MM.1S (cell line): ENCODE results near the gene PIGU.

Experiments
- DNase-seq: peaks from one replicate; pipeline ENCODE4 v3.0.0-alpha.2; 2015
- H2AFZ ChIP-seq: fragments of 300-600 bp; sonication (generic); 2 replicates; pipeline ENCODE4 v1.6.0; 2016; ENCODE audit warnings: antibody characterized with exemption, low read length
- H3F3A ChIP-seq: fragments of 300-600 bp; sonication (generic); 2 replicates; pipeline ENCODE4 v1.6.1; 2016; ENCODE audit warnings: mild to moderate bottlenecking, antibody characterized with exemption, low read length, moderate library complexity, mixed read lengths; ENCODE audit not compliant: insufficient read depth
- H3K27ac ChIP-seq: fragments of 300-600 bp; sonication (generic); 2 replicates; pipeline ENCODE4 v1.5.1; 2016; ENCODE audit warnings: mild to moderate bottlenecking, low read length
- H3K27me3 ChIP-seq: fragments of 300-600 bp; sonication (generic); replicated peaks from 2 replicates; pipeline ENCODE4 v1.6.0; 2016; ENCODE audit warnings: low read length; ENCODE audit not compliant: insufficient read depth
- H3K36me3 ChIP-seq: fragments of 300-600 bp; sonication (generic); replicated peaks from 2 replicates; pipeline ENCODE4 v1.6.1; 2016; ENCODE audit warnings: mild to moderate bottlenecking, low read length, mixed read lengths; ENCODE audit not compliant: insufficient read depth
- H3K4me1 ChIP-seq: fragments of 300-600 bp; sonication (generic); 2 replicates; pipeline ENCODE4 v1.6.1; 2016; ENCODE audit warnings: low read length, mixed read lengths
- H3K4me2 ChIP-seq: fragments of 300-600 bp; sonication (generic); 2 replicates; pipeline ENCODE4 v1.6.0; 2016; ENCODE audit warnings: low read depth, low read length
- H3K4me3 ChIP-seq: fragments of 300-600 bp; sonication (generic); 2 replicates; pipeline ENCODE4 v1.5.1; 2016; ENCODE audit warnings: low read length, mixed read lengths
- H3K79me2 ChIP-seq: fragments of 300-600 bp; sonication (generic); 2 replicates; pipeline ENCODE4 v1.6.1; 2016; ENCODE audit warnings: mixed run types, low read length, mixed read lengths
- H3K9ac ChIP-seq: fragments of 300-600 bp; sonication (generic); 2 replicates; pipeline ENCODE4 v1.6.1; 2016; ENCODE audit warnings: low read length, mixed read lengths
- H3K9me2 ChIP-seq: fragments of 300-600 bp; sonication (generic); replicated peaks from 2 replicates; pipeline ENCODE4 v1.6.1; 2016; ENCODE audit warnings: mild to moderate bottlenecking, low read length, mixed read lengths; ENCODE audit not compliant: insufficient read depth
- H3K9me3 ChIP-seq: fragments of 300-600 bp; sonication (generic); replicated peaks from 2 replicates; pipeline ENCODE4 v1.6.1; 2016; ENCODE audit warnings: mild to moderate bottlenecking, low read length, mixed read lengths; ENCODE audit not compliant: insufficient read depth
- H4K20me1 ChIP-seq: fragments of 300-600 bp; sonication (generic); 2 replicates; pipeline ENCODE4 v1.6.1; 2016; ENCODE audit warnings: mild to moderate bottlenecking, low read length, moderate library complexity, mixed read lengths; ENCODE audit not compliant: insufficient read depth
- CTCF ChIP-seq: fragments of 300-600 bp; sonication (generic); IDR thresholded peaks from 2 replicates; pipeline ENCODE4 v1.5.1; 2016; ENCODE audit warnings: antibody characterized with exemption, low read length, mixed read lengths
- EZH2 ChIP-seq: fragments of 300-600 bp; sonication (generic); optimal IDR thresholded peaks from 2 replicates; pipeline ENCODE3; 2017; ENCODE audit warnings: low read depth, mild to moderate bottlenecking, antibody characterized with exemption, low read length, mixed read lengths
- EZH2phosphoT487 ChIP-seq: fragments of 300-600 bp; sonication (generic); IDR thresholded peaks from 2 replicates; pipeline ENCODE4 v1.6.1; 2018; ENCODE audit warnings: antibody characterized with exemption, low read length

The PIGU gene

GRCh38 chr20:34510575-34510974 is 166.3 kb downstream of the PIGU start:
- Histone ChIP-seq H3K27ac (no peak overlapping the region), H3K27me3 (no peaks in the 10 kb centered on the region)

More at GRCh38 chr20:34510575-34510974, 166.3 kb downstream of the PIGU start:
- H2AFZ ChIP-seq, result no peak overlapping the region
- H3K4me3 ChIP-seq, result no peak overlapping the region
- no peaks in the 10 kb centered on the region for H3K9me2 ChIP-seq
- H3F3A ChIP-seq, result peaks cover 15% of the 10 kb centered on the region
- H3K79me2 ChIP-seq, result no peaks in the 10 kb centered on the region; the same call in 1 of the 2 replicates
- no peaks in the 10 kb centered on the region; the same call in 1 of the 2 replicates for H3K36me3 ChIP-seq
- no peak overlapping the region for H3K4me2 ChIP-seq
- H4K20me1 ChIP-seq, result no peaks in the 10 kb centered on the region
- peaks cover 8% of the 10 kb centered on the region; the same call in 1 of the 2 replicates for H3K4me1 ChIP-seq
- H3K9ac ChIP-seq, result no peak overlapping the region
- no peak for DNase-seq
- TF ChIP-seq EZH2phosphoT487 (no peak), EZH2 (no peak), CTCF (no peak)
- H3K9me3 ChIP-seq, result no peaks in the 10 kb centered on the region
